Prostate gland (tissue), 2 donors: Measurements from ENCODE around the gene ROR1. TPM values are rescaled to one million over a fixed set of nuclear protein-coding genes. Genes with fewer than 3 reads are reported as not detected.

ENCODE experiments used
- DNase-seq: peaks from one replicate; pipeline ENCODE4 v3.0.0-alpha.2; 2019; ENCODE audit warnings: low spot score
- H3K27ac ChIP-seq, 2 donors: fragments of 200-600 bp; sonication (generic); 2 replicates each; pipeline ENCODE4 v1.5.1; 2017 to 2019
- H3K27me3 ChIP-seq: fragments of 200-600 bp; sonication (generic); replicated peaks from 2 replicates; pipeline ENCODE4 v1.5.1; 2019; ENCODE audit not compliant: insufficient read depth
- H3K36me3 ChIP-seq, 2 donors: fragments of 200-600 bp; sonication (generic); 1 replicate in 1 of 2; 2 replicates in 1 of 2; pipeline versions ENCODE4 v1.5.1 to v1.8.1; 2017 to 2019
- H3K4me1 ChIP-seq: fragments of 200-600 bp; sonication (generic); replicated peaks from 2 replicates; pipeline ENCODE4 v1.5.1; 2019
- H3K4me3 ChIP-seq, 2 donors: fragments of 200-600 bp; sonication (generic); 2 replicates each; pipeline ENCODE4 v1.5.1; 2017 to 2019
- H3K9me3 ChIP-seq: fragments of 200-600 bp; sonication (generic); 2 replicates; pipeline ENCODE4 v1.5.1; 2017
- POLR2A ChIP-seq: fragments of 450-650 bp; IDR thresholded peaks from one replicate; pipeline ENCODE4 v1.6.1; 2016; ENCODE audit warnings: antibody characterized with exemption, mild to moderate bottlenecking
- POLR2AphosphoS5 ChIP-seq: sonication (generic); formaldehyde crosslinking; IDR thresholded peaks from one replicate; pipeline ENCODE4 v1.6.1; 2017; ENCODE audit warnings: antibody characterized with exemption
- WGBS: methylation state at CpG from one replicate; pipeline ENCODE4 v1.1.5; 2018; 5-methylcytosine and 5-hydroxymethylcytosine counted together
- intact Hi-C: fragments of 100-400 bp; cut with DNase I; formaldehyde crosslinking; loops from one replicate; pipeline ENCODE4 v1.14.2; 2022
- total RNA-seq, 2 donors: library from RNA; depleted of rRNA; stranded (reverse); fragments of >200 nt; gene quantifications; one replicate each; pipeline ENCODE4 v1.1.0, GENCODE V29; 2016
- TF ChIP-seq, protein P1 (sequence below), 4 experiments: fragments of 200-600 bp in 2 of 4; fragments of 450-650 bp in 2 of 4; sonication (generic) in 2 of 4; IDR thresholded peaks; 1 replicate in 3 of 4; 2 replicates in 1 of 4; pipeline ENCODE4 v1.5.1; 2016 to 2019; ENCODE audit warnings: antibody characterized with exemption in 4 of 4, mild to moderate bottlenecking in 2 of 4, moderate library complexity in 2 of 4

ROR1 gene
- total RNA-seq, 2 donors from 2014 or later: 7.3 to 11.1 TPM

GRCh38 chr1:63913533-63913932 lies 139.7 kb downstream of the ROR1 start:
- TF ChIP-seq POLR2AphosphoS5 (no peak), POLR2A (no peak)
- TF ChIP-seq, protein P1, sequence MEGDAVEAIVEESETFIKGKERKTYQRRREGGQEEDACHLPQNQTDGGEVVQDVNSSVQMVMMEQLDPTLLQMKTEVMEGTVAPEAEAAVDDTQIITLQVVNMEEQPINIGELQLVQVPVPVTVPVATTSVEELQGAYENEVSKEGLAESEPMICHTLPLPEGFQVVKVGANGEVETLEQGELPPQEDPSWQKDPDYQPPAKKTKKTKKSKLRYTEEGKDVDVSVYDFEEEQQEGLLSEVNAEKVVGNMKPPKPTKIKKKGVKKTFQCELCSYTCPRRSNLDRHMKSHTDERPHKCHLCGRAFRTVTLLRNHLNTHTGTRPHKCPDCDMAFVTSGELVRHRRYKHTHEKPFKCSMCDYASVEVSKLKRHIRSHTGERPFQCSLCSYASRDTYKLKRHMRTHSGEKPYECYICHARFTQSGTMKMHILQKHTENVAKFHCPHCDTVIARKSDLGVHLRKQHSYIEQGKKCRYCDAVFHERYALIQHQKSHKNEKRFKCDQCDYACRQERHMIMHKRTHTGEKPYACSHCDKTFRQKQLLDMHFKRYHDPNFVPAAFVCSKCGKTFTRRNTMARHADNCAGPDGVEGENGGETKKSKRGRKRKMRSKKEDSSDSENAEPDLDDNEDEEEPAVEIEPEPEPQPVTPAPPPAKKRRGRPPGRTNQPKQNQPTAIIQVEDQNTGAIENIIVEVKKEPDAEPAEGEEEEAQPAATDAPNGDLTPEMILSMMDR (IDR thresholded peaks at IDR 0.05): no peak
- Histone ChIP-seq H3K27me3 (no peaks in the 10 kb centered on the region), H3K27ac (peak overlapping the region; percentile 17 to 20), H3K9me3 (no peaks in the 10 kb centered on the region), H3K4me1 (peaks cover 3% of the 10 kb centered on the region), H3K36me3 (no peaks in the 10 kb centered on the region), H3K4me3 (no peak overlapping the region)
- WGBS: 41% methylated on average over 10 of the region's 10 CpGs
- intact Hi-C loops: loop anchor here (5.0 kb wide), 1 partner anchor 236 kb away; no protein-coding TSS in a partner anchor
- DNase-seq: no peak

DNA sequence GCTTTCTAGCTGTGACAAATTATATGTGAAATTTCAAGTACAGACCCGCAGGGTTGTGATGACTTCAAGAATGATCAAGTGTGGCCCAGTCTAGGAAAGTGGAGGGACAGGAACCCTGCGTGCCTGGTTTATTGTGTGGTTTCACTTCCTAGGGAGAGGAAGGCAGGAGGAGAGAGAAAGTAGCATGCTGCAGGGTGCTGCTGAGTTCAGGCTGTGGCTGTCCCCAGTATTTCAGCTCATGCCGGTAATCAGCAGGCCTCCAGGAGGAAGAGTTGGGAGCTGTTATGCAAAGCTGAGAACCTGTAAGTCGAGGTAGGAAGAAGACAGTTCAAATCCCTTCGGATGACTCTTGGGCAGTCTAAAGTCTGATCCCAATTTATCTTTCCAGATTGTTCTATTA lies 140.4 kb downstream of the ROR1 start:
- intact Hi-C loops: loop anchor here (2.0 to 5.0 kb wide), 2 partner anchors 139 to 237 kb away; partner anchors contain the start of gene ROR1

GRCh38 chr1:63914706-63915105 lies 140.9 kb downstream of the ROR1 start:
- intact Hi-C loops: loop anchor here (2.0 to 5.0 kb wide), 3 partner anchors 140 to 302 kb away; partner anchors contain the start of gene ROR1
- H3K4me1 ChIP-seq: peaks cover 3% of the 10 kb centered on the region
- H3K4me3 ChIP-seq: no peak overlapping the region
- TF ChIP-seq, protein P1 (IDR thresholded peaks at IDR 0.05): no peak
- no peak for TF ChIP-seq POLR2A
- TF ChIP-seq POLR2AphosphoS5: no peak
- 86% methylated on average over 1 of the region's 1 CpG for WGBS
- H3K27ac ChIP-seq: no peak overlapping the region
- no peaks in the 10 kb centered on the region for H3K36me3 ChIP-seq
- H3K27me3 ChIP-seq: no peaks in the 10 kb centered on the region
- H3K9me3 ChIP-seq: no peaks in the 10 kb centered on the region
- no peak for DNase-seq

More for the DNA sequence above, 140.4 kb downstream of the ROR1 start:
- H3K4me1 ChIP-seq: peaks cover 3% of the 10 kb centered on the region
- no peaks in the 10 kb centered on the region for H3K27me3 ChIP-seq
- H3K9me3 ChIP-seq: no peaks in the 10 kb centered on the region
- H3K27ac ChIP-seq: peak overlapping the region; percentile 17 to 20
- DNase-seq: peak; percentile 8
- no peak for TF ChIP-seq POLR2A
- TF ChIP-seq, protein P1 (IDR thresholded peaks at IDR 0.05): no peak
- no peak for TF ChIP-seq POLR2AphosphoS5
- 37% methylated on average over 5 of the region's 5 CpGs for WGBS
- H3K36me3 ChIP-seq: no peaks in the 10 kb centered on the region
- no peak overlapping the region for H3K4me3 ChIP-seq

DNA sequence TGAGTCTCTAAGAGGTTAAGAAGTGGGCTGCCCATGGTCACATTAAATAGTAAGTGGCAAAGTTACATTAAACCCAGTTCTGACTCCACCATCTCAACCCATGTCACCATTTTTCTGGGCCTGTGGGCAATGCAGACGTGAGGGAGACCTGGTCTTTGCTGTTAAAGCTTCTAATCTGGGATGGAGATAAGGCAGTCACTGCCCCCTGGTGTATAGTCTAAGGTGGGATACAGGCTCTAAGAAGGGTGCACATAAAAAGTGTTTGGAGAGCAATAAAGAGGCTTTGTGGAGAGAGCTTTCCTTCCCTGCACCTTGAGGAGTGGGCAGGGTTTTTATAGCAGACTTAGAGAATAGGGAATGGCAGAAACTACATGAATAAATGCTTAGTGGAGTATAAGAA lies 141.3 kb downstream of the ROR1 start:
- Histone ChIP-seq H3K9me3 (no peaks in the 10 kb centered on the region), H3K27ac (no peak overlapping the region), H3K4me3 (no peak overlapping the region), H3K4me1 (peaks cover 3% of the 10 kb centered on the region), H3K36me3 (no peaks in the 10 kb centered on the region), H3K27me3 (no peaks in the 10 kb centered on the region)
- no peak for DNase-seq
- intact Hi-C loops: loop anchor here (2.0 to 5.0 kb wide), 2 partner anchors 140 to 303 kb away; partner anchors contain the start of gene ROR1
- TF ChIP-seq POLR2AphosphoS5 (no peak), POLR2A (no peak)
- TF ChIP-seq, protein P1 (IDR thresholded peaks at IDR 0.05): no peak
- 87% methylated on average over 1 of the region's 1 CpG for WGBS
